Middle frontal gyrus (tissue), 1 donor: ENCODE measurements around the gene FBXL4.

Source experiments
- DNase-seq: peaks from one replicate; pipeline ENCODE4 v3.0.0-alpha.2; 2015; ENCODE audit warnings: low spot score; ENCODE audit errors: extremely low spot score

The FBXL4 gene

GRCh38 chr6:98887650-98888049 lies 60.1 kb downstream of the FBXL4 start:
- DNase-seq, result no peak

GRCh38 chr6:98885330-98885729 lies 62.4 kb downstream of the FBXL4 start:
- DNase-seq, result no peak

- no peak for DNase-seq
Measured at GRCh38 chr6:98880486-98880885, 67.3 kb downstream of the FBXL4 start.

GRCh38 chr6:98877250-98877649 lies 70.5 kb downstream of the FBXL4 start:
- no peak for DNase-seq

GRCh38 chr6:98875375-98875774 lies 72.4 kb downstream of the FBXL4 start:
- DNase-seq, result no peak

- DNase-seq, result no peak
Measured at GRCh38 chr6:98871821-98872220, 75.9 kb downstream of the FBXL4 start.

- DNase-seq, result no peak
Measured at GRCh38 chr6:98871057-98871456, 76.7 kb downstream of the FBXL4 start.

- DNase-seq, result no peak
Measured at GRCh38 chr6:98864497-98864896, 83.2 kb downstream of the FBXL4 start.

- no peak for DNase-seq
Measured at GRCh38 chr6:98848539-98849242, 99.1 kb downstream of the FBXL4 start.

- DNase-seq, result no peak
Measured at GRCh38 chr6:98847779-98848538, 99.8 kb downstream of the FBXL4 start.

GRCh38 chr6:98847416-98847778 lies 100.3 kb downstream of the FBXL4 start:
- no peak for DNase-seq

GRCh38 chr6:98846021-98846380 lies 101.7 kb downstream of the FBXL4 start:
- DNase-seq, result no peak

GRCh38 chr6:98845211-98846020 lies 102.3 kb downstream of the FBXL4 start:
- peak; percentile 88 for DNase-seq

GRCh38 chr6:98844244-98845210 lies 103.2 kb downstream of the FBXL4 start:
- no peak for DNase-seq

GRCh38 chr6:98843271-98844243 lies 104.2 kb downstream of the FBXL4 start:
- DNase-seq, result no peak

- no peak for DNase-seq
Measured at GRCh38 chr6:98842342-98843180, 105.2 kb downstream of the FBXL4 start.

GRCh38 chr6:98841621-98842341 lies 106.0 kb downstream of the FBXL4 start:
- no peak for DNase-seq

- DNase-seq, result no peak
Measured at GRCh38 chr6:98840996-98841513, 106.7 kb downstream of the FBXL4 start.
